ENCODE data around the gene FOXO1.

DNA sequence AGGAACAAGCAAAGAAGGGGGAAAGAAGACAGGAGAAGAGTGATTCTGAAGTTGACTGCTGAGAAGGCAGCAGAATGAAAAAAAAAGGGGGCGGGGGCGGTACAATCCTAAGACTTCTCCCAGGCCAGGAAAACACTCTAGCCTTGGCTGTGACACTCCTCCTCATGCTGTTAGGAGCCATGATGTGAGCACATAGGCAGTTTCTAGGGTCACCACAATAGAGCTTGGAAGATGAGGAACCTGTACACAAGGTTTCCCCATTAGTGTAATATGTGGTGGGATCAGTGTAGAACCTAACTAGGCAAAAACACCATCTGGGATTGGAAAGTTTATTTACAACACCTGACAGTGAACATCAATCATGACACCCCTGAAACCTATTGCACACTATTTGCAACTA is 86.9 kb downstream of the FOXO1 start:
- TF ChIP-seq YY1 (IDR thresholded peaks at IDR 0.05; ENCODE audit: low read depth) (no peak), EP300 (IDR thresholded peaks at IDR 0.05; ENCODE audit: borderline replicate concordance) (no peak), NFIC (IDR thresholded peaks at IDR 0.05) (no peak), RAD21 (IDR thresholded peaks at IDR 0.05; ENCODE audit: low read depth) (no peak)
